GM21619 (cell line): Measurements from ENCODE around the gene DR1.
"Not testable (repeated sequence)": the region's sequence is repeated elsewhere in the genome, so short reads cannot be mapped to it uniquely, and the experiment has no call there.

Experiments used
- ATAC-seq: cut with Tn5 transposase; IDR thresholded peaks from one replicate; pipeline ENCODE4 v1.9.1; 2021; ENCODE audit not compliant: unreplicated experiment

The DR1 gene

GRCh38 chr1:93374334-93375106 is 28.8 kb downstream of the DR1 start:
- no peak for ATAC-seq

GRCh38 chr1:93384656-93385055 is 38.9 kb downstream of the DR1 start:
- no peak for ATAC-seq

- not testable (repeated sequence) for ATAC-seq
Measured at GRCh38 chr1:93386268-93386667, 40.6 kb downstream of the DR1 start.

GRCh38 chr1:93394514-93394913 is 48.8 kb downstream of the DR1 start:
- ATAC-seq = no peak

- ATAC-seq = no peak
Measured at GRCh38 chr1:93395195-93395594, 49.5 kb downstream of the DR1 start.

- ATAC-seq = no peak
Measured at GRCh38 chr1:93399781-93400180, 54.1 kb downstream of the DR1 start.

- no peak for ATAC-seq
Measured at GRCh38 chr1:93408203-93408602, 62.5 kb downstream of the DR1 start.

- no peak for ATAC-seq
Measured at GRCh38 chr1:93411000-93411399, 65.3 kb downstream of the DR1 start.

- no peak for ATAC-seq
Measured at GRCh38 chr1:93414749-93415148, 69.0 kb downstream of the DR1 start.

GRCh38 chr1:93415296-93415695 is 69.6 kb downstream of the DR1 start:
- ATAC-seq = no peak

- no peak for ATAC-seq
Measured at GRCh38 chr1:93416183-93416582, 70.5 kb downstream of the DR1 start.
